GM04503 (cell line): ENCODE data around the gene B9D1.
A peak's percentile ranks its signal among the peaks of the same experiment; 100 is the strongest.

Experiments used
- DNase-seq: peaks from one replicate; pipeline ENCODE4 v3.0.0-alpha.2; 2012; ENCODE audit warnings: low read depth

Gene B9D1

GRCh38 chr17:19362277-19363113, at the start of gene B9D1:
B9D1 (minus strand) TSS chr17:19362723; CDS start chr17:19362569, 154 bp downstream.
- DNase-seq: peak; percentile 39

GRCh38 chr17:19411631-19412030, 49.1 kb upstream of the B9D1 start:
- no peak for DNase-seq

- DNase-seq: no peak
Measured at GRCh38 chr17:19410875-19411620, 48.5 kb upstream of the B9D1 start, which contains the start of gene RNF112. RNF112 (plus strand) TSS chr17:19411232; CDS start chr17:19411409, 177 bp downstream.

- DNase-seq: no peak
Measured at GRCh38 chr17:19410091-19410490, 47.6 kb upstream of the B9D1 start.

GRCh38 chr17:19409509-19409908, 47.0 kb upstream of the B9D1 start:
- peak; percentile 33 for DNase-seq

- no peak for DNase-seq
Measured at GRCh38 chr17:19409066-19409465, 46.5 kb upstream of the B9D1 start.

GRCh38 chr17:19408346-19408710, 45.8 kb upstream of the B9D1 start:
- DNase-seq: no peak

- DNase-seq: no peak
Measured at GRCh38 chr17:19407601-19408345, 45.2 kb upstream of the B9D1 start.

- no peak for DNase-seq
Measured at GRCh38 chr17:19405114-19405513, 42.6 kb upstream of the B9D1 start.

GRCh38 chr17:19404264-19404663, 41.7 kb upstream of the B9D1 start:
- no peak for DNase-seq

- DNase-seq: no peak
Measured at GRCh38 chr17:19403021-19403420, 40.5 kb upstream of the B9D1 start.

GRCh38 chr17:19402171-19402570, 39.6 kb upstream of the B9D1 start:
- no peak for DNase-seq

GRCh38 chr17:19401321-19402010, 38.9 kb upstream of the B9D1 start:
- DNase-seq: no peak

GRCh38 chr17:19399750-19400450, 37.4 kb upstream of the B9D1 start:
- DNase-seq: no peak

GRCh38 chr17:19398301-19399181, 36.0 kb upstream of the B9D1 start:
- DNase-seq: no peak

- no peak for DNase-seq
Measured at GRCh38 chr17:19397556-19398041, 35.1 kb upstream of the B9D1 start.

GRCh38 chr17:19392303-19392702, 29.8 kb upstream of the B9D1 start:
- DNase-seq: no peak

- DNase-seq: no peak
Measured at GRCh38 chr17:19391432-19391831, 28.9 kb upstream of the B9D1 start.

GRCh38 chr17:19390951-19391350, 28.4 kb upstream of the B9D1 start:
- no peak for DNase-seq
